AML-193 (cell line): ENCODE results near the gene SPANXD.
"Not testable (repeated sequence)": the region's sequence is repeated elsewhere in the genome, so short reads cannot be mapped to it uniquely, and the experiment has no call there.

Experiments used
- DNase-seq, 2 experiments: peaks; one replicate each; lab custom pipeline; 2025; lab: John Stamatoyannopoulos, UW

SPANXD gene, protein sequence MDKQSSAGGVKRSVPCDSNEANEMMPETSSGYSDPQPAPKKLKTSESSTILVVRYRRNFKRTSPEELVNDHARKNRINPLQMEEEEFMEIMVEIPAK

DNA sequence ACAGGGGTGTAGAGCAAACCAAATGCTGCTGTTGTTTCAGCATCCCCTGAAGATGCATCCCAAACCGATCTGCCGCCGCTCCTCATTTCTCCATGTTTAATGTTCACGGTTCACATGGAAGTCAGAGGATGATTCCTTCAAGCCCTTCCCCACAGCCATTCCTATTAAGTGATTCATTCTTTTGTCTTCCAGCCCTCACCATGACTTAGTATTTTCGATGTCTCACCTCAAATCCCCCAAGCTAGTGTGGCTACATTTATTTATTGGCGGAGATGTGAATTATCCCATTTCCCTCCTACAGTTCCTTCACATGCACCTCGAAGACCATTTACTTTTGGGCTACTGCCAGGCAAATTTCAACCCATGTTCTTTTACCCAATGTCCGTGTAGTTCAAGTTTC is at the start of gene SPANXD:
Gene SPANXD, minus strand, starts transcription at position 101 of the 400 bp plus-strand sequence. CDS start 334 bp downstream, outside the sequence.
- DNase-seq = not testable (repeated sequence)

DNA sequence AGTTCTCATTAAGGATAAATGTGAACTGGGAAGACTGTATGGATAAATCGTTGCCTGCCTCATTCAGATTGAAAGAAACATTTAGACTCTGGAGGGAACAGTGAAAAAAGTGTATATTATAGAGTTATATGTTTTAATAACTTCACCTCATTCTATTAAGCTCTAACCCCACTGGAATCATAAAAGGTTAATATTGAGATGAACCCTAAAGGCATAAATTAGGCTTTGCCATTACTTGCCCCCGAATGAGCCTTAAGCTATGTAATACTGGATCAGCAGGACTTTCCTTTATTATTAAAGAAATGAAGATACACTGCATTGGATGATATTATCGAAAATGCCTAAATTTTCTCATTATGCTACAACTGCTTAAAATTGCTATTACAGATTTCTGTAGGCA is 44.1 kb upstream of the SPANXD start:
- no peak for DNase-seq

DNA sequence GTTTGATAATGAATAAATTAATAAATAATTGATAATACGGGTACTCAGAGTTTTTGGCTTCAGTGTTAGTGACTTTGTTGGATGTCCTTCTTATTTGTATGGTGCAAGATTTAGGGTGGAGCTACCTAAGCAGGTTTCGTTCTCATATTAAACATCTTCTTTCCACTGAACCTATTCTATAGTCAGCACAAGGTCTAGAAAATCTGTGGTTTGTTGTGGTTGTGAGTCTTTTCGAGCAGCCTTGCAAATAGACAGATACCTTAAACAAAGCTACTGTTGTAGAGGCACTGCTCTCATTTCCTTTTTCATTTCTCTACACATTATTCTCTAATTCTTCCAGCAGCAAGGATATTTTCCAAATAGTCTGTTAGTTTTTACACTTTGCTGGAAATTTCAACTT is 38.1 kb upstream of the SPANXD start:
- no peak for DNase-seq

DNA sequence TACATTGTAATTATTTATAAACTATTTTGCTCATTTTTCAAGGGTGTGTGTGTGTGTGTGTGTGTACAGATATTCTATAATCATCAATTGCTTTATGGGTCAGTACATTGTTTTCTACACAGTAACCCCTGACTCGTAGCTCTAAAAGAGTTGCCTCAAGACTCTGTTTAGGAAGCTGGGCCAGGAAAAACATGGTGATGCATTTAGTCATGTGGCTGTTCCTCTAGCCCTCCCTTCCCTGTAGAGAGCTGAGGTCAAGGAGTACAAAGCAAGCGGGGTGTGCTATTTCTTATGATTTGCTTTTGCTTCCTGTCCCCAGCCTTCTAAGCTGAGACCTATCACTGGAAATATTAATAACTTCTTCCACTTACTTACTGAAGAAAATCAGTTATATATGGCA is 34.8 kb upstream of the SPANXD start:
- DNase-seq = no peak

DNA sequence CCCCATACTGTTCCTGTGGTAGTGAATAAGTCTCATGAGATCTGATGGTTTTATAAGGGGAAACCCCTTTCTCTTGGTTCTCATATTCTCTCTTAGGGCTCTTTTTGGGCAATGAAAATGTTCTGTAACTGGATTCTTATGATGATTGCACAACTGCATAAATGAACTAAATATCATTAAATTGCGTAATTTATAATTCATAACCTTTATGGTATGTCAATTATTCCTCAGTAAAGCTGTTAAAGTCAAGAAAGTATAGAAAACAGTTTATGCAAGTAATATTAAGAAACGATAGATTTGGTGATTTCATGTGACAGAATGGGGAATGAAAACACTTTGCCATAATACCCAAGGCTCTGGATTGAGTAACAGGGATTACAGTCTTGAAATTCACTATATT is 33.5 kb upstream of the SPANXD start:
- no peak for DNase-seq

DNA sequence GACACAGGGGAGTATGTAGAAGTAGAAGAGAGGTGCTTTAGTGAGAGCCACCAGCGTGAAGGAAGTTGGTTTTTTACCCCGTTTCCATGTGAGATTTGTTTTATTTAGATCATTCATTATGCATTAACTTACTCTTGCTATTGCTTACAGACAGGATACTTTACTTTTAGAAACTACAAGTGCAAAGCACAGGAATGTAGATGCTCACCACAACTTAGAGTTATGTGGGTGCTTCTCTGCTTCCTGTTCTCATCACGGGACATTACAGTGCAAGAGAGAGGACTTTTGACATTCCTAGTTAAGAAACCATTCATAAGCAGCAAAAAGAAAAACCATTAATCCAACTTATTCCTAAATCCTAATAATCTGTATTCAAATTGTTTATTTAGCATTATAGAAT is 25.6 kb upstream of the SPANXD start:
- no peak for DNase-seq

DNA sequence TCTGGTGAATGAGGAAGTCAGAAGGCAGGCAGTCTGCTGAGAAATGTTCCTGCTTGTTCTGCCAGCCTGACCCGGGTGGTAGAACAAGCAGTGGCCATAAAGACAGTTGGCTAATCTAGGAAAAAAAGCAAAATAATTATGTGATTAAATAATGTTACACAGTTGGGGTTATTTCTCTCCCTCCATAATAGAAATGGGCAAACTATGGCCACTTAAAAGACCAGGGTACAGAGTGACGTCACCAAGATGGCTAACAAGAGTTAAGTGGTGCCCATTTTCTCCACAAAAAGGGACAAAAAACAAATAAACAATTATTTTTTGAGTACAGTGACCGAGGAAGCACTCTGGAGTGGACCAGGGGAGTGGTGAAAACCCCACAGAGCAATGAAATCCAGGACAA is 16.1 kb upstream of the SPANXD start:
- DNase-seq = no peak

DNA sequence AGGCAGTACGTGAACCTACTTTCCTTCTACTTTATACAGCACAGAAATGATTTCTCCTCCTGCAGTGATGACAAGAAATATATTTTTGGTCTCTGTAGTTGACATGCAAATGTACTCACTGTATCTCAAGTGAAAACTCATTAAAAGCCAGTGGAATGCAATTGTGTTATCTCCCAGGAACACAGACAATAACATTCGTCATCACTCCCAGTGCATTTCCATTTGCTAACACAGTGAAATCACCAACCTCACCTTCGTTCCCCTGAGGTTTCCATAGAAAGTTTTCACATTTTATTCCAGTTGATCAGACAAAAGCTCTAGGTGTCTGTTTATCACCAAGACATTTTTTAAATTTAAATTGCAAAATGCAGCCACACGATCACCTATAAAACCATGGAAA is 2.5 kb upstream of the SPANXD start:
- DNase-seq = no peak

DNA sequence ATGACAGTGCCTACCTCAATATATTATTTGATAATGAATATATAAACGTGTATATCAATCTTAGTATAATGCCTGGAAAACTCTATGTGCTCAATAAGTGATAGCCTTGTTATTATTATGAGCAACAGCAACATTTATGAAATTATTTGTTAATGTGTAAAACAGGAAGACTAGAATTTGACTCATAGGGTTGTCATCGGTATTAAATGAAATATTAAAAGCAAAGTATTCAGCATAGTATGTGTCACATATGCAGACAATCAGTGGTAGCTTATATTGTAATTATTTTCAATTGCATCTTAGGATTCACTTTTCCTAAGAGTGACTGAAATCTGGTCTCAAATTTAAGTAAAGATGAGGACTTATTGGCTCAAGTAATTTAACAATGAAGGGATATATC is 24.6 kb downstream of the SPANXD start:
- DNase-seq = no peak

DNA sequence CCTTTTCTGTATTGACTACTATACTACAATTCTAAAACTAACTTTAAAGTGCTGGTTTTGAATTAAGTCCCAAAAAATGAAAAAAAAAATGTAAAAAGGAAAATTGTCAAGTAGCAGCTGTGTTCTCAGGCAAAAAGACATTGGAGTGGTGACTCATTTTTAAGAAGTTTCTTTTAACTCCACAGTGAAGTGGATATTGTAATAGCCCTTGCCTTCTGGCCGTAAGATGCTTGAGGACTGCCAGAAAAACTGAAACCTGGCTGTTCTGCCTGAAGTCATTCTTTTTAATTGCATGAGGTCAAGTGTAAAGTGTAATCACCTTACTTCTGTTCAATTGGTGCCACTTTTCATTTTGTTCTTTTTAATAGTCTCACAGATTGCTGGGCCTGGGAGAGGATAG is 28.9 kb downstream of the SPANXD start:
- DNase-seq = no peak

DNA sequence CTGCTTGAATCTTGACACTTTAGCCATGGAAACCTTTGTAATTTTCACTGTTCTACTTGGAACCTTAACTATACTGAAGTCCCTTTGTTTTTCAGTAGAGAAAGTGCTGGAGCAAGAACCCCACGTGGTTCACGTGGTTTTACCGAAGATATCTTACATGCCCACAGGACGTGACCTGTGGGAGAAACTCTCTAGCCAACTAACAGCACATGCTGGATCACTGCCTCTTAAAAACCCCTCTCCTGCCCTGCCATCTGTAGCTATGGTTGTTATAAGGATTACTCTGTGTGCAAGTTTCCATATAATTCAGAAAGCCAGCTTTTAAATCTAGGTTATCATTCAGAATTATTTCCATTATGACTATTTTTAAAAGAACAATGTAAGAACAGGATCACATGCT is 30.2 kb downstream of the SPANXD start:
- no peak for DNase-seq

DNA sequence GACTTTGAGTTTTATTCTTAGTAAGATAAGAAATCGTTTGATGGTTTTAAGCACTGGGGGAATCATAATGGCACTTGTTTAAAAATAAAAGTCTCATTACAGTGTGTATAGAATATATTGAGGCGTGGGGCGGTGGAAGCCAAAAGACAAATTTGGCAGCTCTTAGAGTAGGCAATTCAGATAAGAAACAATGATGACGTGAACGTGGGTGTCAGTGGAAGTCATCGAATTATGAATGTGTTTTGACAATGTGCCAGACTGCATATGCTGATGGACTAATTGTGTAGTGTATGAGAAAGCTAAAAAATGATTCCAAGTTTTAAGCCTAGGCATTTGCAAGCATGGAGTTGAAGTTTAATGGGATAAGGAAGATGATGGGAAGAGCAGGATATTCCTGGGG is 35.8 kb downstream of the SPANXD start:
- DNase-seq = no peak

DNA sequence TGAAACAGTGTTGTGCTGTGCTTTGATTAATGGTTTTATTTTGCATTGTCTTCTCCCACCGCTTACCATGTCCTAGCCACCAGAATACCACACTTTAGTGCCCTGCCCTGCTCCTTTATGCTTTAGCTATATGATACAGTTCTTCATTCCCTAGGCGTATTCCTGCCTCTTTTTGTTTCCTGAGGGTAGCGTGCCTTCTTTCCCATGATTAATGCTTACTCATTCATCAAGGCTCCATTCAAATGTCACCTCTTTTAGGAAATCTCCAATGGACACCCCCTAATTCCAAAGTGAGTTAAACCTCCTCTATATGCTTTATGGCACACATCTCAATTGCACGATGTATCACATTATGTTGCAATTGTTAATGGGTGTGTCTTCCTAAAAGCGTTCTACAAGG is 46.3 kb downstream of the SPANXD start:
- DNase-seq = no peak
